Endothelial cell (in vitro differentiated cells): ENCODE data around the gene FBXL20. TPM values are rescaled to one million over a fixed set of nuclear protein-coding genes. Genes with fewer than 3 reads are reported as not detected.
"Not testable (repeated sequence)": the region's sequence is repeated elsewhere in the genome, so short reads cannot be mapped to it uniquely, and the experiment has no call there.

ENCODE experiments used
- DNase-seq: peaks from one replicate; pipeline ENCODE4 v3.0.0; 2021; ENCODE audit warnings: low spot score
- H3K27ac Mint-ChIP-seq: one replicate; pipeline ENCODE4 v1.8.0; 2021; ENCODE audit warnings: mixed read lengths, inconsistent platforms; ENCODE audit not compliant: unreplicated experiment
- H3K27me3 Mint-ChIP-seq: one replicate; pipeline ENCODE4 v1.8.0; 2021; ENCODE audit warnings: mild to moderate bottlenecking, moderate library complexity, mixed read lengths, inconsistent platforms; ENCODE audit not compliant: unreplicated experiment
- H3K36me3 Mint-ChIP-seq: one replicate; pipeline ENCODE4 v1.8.0; 2021; ENCODE audit warnings: mild to moderate bottlenecking, low read depth, mixed read lengths, inconsistent platforms; ENCODE audit not compliant: unreplicated experiment
- H3K4me1 Mint-ChIP-seq: one replicate; pipeline ENCODE4 v1.8.0; 2021; ENCODE audit warnings: mild to moderate bottlenecking, mixed read lengths, inconsistent platforms; ENCODE audit not compliant: unreplicated experiment
- H3K4me3 Mint-ChIP-seq: one replicate; pipeline ENCODE4 v1.8.0; 2021; ENCODE audit warnings: mild to moderate bottlenecking, mixed read lengths, inconsistent platforms; ENCODE audit not compliant: unreplicated experiment
- H3K9me3 Mint-ChIP-seq: one replicate; pipeline ENCODE4 v1.8.0; 2021; ENCODE audit warnings: mixed read lengths, inconsistent platforms; ENCODE audit not compliant: unreplicated experiment
- total RNA-seq: library from RNA; stranded (reverse); fragmentation: NEBNext Ultra II Directional; extraction: Animal tissue kit (Norgen Biotek cat#: 25700); gene quantifications from one replicate; pipeline ENCODE4 v1.2.1, GENCODE V29; 2021; ENCODE audit not compliant: unreplicated experiment
- TF ChIP-seq, protein P1 (sequence below): fragments of 200-600 bp; sonication (generic); IDR thresholded peaks from one replicate; pipeline ENCODE4 v1.5.0; 2021; ENCODE audit warnings: antibody characterized with exemption; ENCODE audit not compliant: unreplicated experiment

The FBXL20 gene
- total RNA-seq, 1 donor from 2014 or later: 26.6 TPM

- Mint-ChIP-seq H3K4me1 (no peaks in the 10 kb centered on the region), H3K4me3 (no peak overlapping the region), H3K27me3 (peaks cover 4% of the 10 kb centered on the region), H3K36me3 (peaks cover 25% of the 10 kb centered on the region), H3K9me3 (no peaks in the 10 kb centered on the region), H3K27ac (no peak overlapping the region)
- DNase-seq: peak; percentile 7
- TF ChIP-seq, protein P1, sequence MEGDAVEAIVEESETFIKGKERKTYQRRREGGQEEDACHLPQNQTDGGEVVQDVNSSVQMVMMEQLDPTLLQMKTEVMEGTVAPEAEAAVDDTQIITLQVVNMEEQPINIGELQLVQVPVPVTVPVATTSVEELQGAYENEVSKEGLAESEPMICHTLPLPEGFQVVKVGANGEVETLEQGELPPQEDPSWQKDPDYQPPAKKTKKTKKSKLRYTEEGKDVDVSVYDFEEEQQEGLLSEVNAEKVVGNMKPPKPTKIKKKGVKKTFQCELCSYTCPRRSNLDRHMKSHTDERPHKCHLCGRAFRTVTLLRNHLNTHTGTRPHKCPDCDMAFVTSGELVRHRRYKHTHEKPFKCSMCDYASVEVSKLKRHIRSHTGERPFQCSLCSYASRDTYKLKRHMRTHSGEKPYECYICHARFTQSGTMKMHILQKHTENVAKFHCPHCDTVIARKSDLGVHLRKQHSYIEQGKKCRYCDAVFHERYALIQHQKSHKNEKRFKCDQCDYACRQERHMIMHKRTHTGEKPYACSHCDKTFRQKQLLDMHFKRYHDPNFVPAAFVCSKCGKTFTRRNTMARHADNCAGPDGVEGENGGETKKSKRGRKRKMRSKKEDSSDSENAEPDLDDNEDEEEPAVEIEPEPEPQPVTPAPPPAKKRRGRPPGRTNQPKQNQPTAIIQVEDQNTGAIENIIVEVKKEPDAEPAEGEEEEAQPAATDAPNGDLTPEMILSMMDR: no peak
Measured at GRCh38 chr17:39252788-39253460, 148.5 kb downstream of the FBXL20 start.

DNA sequence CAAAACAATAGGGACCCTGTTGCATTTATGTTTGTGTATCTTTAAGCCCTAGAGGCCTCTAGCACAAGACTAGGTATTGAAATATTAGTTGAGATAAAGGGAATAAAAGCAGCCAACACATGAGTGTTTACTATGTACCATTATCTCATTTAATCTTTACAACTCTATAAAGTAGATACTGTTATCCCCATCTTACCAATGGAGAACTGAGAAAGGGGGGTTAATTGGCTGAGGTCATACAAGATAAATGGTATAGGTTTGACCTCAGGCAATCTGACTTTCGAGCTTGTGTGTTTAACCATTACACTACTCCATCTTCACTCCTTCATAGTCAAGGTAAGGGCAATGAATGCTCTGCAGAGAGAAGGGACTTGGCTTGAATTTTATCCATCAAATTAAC, 149.4 kb downstream of the FBXL20 start:
- Mint-ChIP-seq H3K27ac (no peak overlapping the region), H3K27me3 (peaks cover 4% of the 10 kb centered on the region), H3K9me3 (no peaks in the 10 kb centered on the region), H3K4me1 (no peaks in the 10 kb centered on the region), H3K4me3 (no peak overlapping the region), H3K36me3 (peaks cover 17% of the 10 kb centered on the region)
- TF ChIP-seq, protein P1: no peak
- no peak for DNase-seq

DNA sequence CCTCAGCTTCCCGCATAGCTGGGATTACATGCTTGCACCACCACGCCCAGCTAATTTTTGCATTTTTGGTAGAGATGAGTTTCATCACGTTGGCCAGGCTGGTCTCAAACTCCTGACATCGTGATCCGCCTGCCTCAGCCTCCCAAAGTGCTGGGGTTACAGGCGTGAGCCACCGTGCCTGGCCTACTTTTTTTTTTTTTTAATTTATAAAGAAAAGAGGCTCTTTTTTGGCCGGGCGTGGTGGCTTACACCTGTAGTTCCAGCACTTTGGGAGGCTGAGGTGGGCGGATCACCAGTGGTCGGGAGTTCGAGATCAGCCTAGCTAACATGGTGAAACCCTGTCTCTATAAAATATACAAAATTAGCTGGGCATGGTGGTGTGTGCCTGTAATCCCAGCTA, 151.3 kb downstream of the FBXL20 start:
- not testable (repeated sequence) for H3K4me1 Mint-ChIP-seq, H3K4me3 Mint-ChIP-seq, H3K27me3 Mint-ChIP-seq, DNase-seq, H3K9me3 Mint-ChIP-seq, H3K27ac Mint-ChIP-seq
- H3K36me3 Mint-ChIP-seq: peaks cover 11% of the 10 kb centered on the region

- DNase-seq: no peak
- no peak overlapping the region for H3K4me3 Mint-ChIP-seq
- no peaks in the 10 kb centered on the region for H3K36me3 Mint-ChIP-seq
- H3K27me3 Mint-ChIP-seq: peaks cover 3% of the 10 kb centered on the region
- H3K9me3 Mint-ChIP-seq: no peaks in the 10 kb centered on the region
- no peak overlapping the region for H3K27ac Mint-ChIP-seq
- H3K4me1 Mint-ChIP-seq: peaks cover 15% of the 10 kb centered on the region
- TF ChIP-seq, protein P1: no peak
Measured at GRCh38 chr17:39246274-39246673, 155.2 kb downstream of the FBXL20 start.

DNA sequence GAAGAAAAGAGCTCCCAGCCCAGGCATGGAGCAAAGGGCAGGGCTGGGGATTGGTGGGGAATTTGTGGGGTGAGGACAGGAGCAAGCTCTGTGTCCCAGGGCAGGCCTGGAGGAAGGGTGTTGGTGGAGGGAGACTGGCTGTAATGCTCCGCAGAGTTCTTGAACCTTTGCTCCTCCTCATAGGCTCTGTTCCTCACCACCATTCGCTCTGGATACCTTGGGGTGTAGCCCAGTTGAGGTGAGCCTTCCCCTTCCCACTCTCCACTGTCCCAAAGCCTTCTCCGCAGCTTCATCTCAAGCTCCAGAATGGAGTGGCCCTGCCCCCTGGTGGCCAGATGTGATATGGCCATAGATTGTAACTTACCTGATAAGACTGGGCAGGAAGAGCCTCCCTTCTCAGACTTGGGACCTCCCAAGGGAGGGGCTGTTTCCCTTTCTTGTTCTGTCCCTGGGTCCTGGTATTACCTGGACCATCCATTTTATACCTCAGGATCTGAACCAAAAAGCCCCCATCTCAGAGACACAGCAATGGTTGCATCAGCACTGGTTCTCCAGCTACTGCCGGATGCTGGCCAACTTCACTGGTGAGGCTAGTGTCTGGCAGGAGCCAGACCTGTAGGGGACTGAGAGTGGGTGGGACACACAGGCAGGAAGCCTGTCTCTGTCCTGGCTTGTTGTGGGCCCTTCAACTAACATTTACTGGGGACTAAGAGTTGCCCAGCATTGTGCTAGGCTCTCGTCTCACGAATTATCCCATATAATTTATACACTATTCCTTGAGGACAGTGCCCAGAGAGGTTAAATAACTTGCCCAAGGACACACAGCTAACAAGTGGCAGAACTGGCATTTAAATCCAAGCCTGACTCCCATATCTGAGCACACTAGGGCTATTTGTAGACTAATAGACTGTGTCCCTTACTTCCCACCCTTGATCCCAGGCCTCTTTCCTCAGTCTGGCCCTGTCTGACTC, 156.5 kb downstream of the FBXL20 start:
- Mint-ChIP-seq H3K4me1 (peaks cover 15% of the 10 kb centered on the region), H3K27ac (no peak overlapping the region), H3K9me3 (no peaks in the 10 kb centered on the region), H3K27me3 (peaks cover 2% of the 10 kb centered on the region), H3K4me3 (no peak overlapping the region), H3K36me3 (no peaks in the 10 kb centered on the region)
- peak; percentile 89 for DNase-seq
- TF ChIP-seq, protein P1: peak; percentile 95
